DMS114 treated with DMSO at 0.1 percent for 48 hours (cell line): Measurements from ENCODE around the gene C1orf122.
"Not testable (repeated sequence)": the region's sequence is repeated elsewhere in the genome, so short reads cannot be mapped to it uniquely, and the experiment has no call there.

Experiments used
- DNase-seq: peaks from one replicate; lab custom pipeline; 2025; ENCODE audit not compliant: unreplicated experiment; lab: John Stamatoyannopoulos, UW

C1orf122 gene

DNA sequence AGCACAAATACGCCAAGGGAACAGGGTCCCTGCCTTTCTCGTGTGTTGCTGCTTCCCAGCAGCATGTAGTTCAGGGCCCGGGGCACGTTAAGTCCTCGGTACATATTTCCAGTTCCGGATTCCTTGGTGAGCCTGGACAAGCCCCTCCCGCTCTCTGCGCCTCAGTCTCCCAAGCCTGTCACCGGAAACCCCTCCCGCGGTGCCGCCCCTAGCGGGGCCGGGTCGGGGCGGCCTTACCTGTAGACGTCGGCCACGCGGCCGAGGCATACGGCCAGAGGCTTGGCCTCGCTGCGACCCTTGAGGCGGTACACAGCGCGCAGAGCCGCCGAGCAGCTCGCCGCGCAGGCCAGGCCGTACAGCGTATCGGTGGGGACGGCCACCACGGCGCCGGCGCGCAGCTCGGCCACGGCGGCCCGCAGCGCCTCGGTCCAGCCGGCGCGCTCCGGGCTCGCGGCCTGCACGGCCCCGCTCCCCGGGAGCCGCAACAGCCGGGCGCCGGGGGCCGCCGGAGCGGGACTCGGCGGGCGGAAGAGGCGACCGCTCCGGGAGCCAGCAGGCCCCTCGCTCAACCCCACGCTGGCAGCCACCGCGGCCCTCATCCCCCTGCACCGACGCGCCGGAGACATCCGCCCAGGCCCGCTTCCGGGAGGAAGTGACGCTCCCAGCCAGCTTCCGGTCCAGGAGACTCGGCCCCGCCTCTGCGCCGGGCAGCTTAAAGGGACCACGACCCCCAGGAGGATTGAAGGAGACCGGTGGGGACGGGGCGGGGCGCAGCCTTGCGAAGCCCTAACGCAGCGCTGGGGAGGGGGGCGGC, at the start of gene C1orf122, which contains the start of gene YRDC:
C1orf122 (plus strand) TSS at position 236 of the 814 bp plus-strand sequence. CDS start 615 bp downstream, outside the sequence.
YRDC (minus strand) TSS at position 654 of the 814 bp plus-strand sequence; CDS start at position 626, 28 bp downstream.
- DNase-seq = peak; percentile 82

GRCh38 chr1:37759451-37759850, 48.1 kb upstream of the C1orf122 start:
- DNase-seq = no peak

DNA sequence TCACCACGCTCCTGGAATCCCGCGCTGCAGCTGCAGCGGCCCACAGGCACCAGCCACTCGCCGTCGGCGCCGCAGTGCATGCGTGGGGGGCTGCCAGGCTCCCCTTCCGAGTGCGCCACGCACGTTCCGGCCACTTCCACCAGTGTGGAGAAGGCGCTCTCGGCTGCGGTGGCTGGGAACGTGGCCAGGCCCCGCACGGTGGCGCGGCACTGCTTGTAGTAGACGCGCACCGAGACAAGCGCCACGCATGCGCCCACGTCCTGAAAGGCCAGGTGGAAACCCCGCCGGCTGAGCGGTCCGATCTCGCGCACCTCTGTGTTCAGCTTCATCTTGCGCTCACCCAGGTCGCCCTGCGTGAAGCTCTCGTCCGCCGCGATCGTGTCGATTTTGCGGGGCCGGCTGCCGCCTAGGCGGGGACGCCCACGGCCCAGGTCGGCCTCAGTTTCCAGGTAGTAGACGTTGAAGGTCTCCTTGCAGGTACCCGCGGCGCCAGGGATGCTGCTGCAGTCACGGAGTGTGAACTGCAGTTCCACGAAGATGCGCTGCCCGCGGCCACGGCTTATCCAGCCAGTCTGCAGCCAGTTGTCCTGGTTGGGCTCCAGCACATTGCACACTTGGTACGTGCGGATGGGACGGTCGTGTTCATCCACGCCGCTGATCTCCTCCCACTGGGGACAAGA, 46.0 kb upstream of the C1orf122 start:
- no peak for DNase-seq

GRCh38 chr1:37762516-37762915, 45.1 kb upstream of the C1orf122 start:
- no peak for DNase-seq

DNA sequence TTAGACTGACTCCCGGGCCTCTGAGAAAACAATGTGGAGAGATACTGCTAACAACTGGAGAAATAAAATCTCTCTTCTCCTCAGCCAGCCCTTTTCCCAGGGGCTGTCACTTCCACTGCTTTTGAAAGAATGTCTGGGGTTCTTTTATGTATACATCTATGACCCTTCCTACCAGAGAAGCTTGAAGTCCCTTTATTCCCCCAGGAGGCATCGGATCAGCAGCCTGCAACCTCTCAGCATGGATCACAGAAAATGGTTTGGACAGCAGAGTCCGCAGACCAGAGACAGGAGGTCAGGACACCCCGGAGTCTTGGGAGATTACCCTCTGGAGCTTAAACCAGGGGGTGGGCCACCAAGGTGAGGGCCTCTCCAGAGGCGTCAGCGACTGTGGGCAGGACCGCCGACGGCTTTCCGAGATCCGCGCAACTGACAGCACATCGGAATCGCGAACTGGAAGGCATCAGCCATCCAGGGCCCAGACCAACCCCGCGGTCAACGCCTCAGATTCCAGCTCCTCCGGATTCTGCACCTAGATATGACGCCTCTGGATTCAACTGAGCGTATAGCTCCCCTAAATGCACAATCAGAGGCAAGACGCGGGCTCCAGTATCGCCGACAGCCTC, 43.7 kb upstream of the C1orf122 start:
- DNase-seq = no peak

DNA sequence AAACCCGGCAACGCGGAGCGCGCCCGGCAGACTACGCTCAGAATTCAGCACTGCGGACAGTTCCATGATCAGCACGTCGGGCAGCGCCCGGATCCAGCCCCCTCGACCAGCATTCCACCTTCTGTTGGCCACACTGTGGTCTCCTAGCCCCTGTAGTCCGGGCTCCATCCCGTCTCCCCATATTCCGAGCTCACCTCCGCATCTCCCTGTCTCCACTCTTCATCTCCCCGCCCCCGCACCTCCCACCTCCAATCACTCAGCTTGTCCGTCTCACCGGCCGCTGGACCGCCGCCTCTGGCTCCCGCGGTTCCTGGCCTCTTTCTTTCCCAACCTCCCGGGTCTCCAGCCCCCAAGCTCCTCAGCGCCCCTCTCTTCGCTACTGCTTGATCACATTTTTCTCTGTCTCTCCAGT, 43.2 kb upstream of the C1orf122 start:
- DNase-seq = no peak

DNA sequence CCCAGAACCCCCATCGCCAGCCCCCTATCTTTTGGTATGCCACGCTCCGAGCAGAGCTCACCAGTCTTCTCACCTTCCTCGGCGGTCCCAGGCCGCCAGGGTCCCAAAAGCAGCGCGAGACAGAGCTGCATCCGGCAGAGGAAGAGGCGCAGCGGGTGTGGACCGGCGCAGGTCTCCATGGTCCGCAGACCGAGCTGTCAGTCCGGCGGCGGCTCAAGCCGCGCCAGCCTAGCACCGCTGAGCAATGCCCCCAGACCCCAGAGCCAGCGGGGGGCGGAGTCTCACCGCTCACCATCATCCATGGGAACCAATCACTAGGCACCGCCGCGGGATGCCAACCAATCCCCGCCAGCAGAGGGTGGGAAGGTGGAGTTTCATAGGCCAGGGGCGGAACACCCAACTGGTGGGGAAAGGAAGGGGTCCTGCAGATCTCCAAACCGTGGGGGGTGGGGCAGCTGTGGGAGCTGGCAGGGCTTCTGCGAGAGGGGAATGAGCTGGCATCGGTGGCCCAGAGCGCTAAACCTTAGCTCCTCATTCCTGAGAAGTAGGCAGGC, 42.6 kb upstream of the C1orf122 start, which contains the start of gene EPHA10:
EPHA10 (minus strand) TSS at position 233 of the 554 bp plus-strand sequence; CDS start at position 179, 54 bp downstream.
- DNase-seq = peak; percentile 70

- peak; percentile 18 for DNase-seq
These were observed 41.5 kb upstream of the C1orf122 start for GRCh38 chr1:37765916-37766664.

GRCh38 chr1:37767488-37767887, 40.1 kb upstream of the C1orf122 start:
- no peak for DNase-seq

DNA sequence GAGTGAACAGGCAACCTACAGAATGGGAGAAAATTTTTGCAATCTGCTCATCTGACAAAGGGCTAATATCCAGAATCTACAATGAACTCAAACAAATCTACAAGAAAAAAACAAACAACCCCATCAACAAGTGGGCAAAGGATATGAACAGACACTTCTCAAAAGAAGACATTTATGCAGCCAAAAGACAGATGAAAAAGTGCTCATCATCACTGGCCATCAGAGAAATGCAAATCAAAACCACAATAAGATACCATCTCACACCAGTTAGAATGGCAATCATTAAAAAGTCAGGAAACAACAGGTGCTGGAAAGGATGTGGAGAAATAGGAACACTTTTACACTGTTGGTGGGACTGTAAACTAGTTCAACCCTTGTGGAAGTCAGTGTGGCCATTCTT, 36.1 kb upstream of the C1orf122 start:
- DNase-seq = not testable (repeated sequence)

- DNase-seq = no peak
These were observed 30.6 kb upstream of the C1orf122 start for GRCh38 chr1:37776946-37777516.

DNA sequence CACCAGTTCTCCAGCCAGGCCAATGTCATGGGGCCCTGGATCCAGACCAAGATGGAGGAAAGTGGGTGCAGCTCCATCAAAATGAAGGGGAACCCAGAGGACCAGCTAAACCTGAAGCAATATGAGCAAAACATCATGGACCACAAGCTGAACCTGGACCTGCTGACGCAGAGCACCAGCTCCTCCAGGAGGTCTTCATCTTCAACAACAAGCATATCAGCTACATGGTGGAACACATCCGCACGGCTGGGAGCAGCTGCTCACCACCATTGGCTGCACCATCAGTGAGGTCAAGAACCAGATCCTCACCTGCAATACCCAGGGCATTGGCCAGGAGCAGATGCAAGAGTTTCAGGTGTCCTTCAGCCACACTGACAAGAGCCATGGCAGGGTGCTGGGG, 28.9 kb upstream of the C1orf122 start:
- DNase-seq = no peak

DNA sequence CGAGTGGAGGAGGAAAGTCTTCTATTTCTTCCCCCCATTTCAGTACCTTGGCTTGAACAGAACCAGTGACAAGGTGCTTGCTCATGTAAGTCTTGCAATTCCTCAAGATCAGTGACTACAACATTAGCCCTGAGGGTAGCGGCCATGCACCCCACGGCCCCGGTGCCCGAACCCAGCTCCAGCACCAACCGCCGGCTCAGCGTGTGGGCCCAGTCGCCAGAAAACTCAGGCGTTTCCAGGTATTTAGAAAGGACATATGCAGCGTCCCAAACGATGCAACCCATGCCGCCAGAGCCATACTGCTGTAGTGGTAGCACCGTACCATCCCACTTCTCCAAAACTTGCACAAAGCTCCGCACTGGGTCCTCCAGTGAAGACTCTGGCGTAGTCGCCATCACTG, 25.1 kb upstream of the C1orf122 start:
- DNase-seq = no peak

DNA sequence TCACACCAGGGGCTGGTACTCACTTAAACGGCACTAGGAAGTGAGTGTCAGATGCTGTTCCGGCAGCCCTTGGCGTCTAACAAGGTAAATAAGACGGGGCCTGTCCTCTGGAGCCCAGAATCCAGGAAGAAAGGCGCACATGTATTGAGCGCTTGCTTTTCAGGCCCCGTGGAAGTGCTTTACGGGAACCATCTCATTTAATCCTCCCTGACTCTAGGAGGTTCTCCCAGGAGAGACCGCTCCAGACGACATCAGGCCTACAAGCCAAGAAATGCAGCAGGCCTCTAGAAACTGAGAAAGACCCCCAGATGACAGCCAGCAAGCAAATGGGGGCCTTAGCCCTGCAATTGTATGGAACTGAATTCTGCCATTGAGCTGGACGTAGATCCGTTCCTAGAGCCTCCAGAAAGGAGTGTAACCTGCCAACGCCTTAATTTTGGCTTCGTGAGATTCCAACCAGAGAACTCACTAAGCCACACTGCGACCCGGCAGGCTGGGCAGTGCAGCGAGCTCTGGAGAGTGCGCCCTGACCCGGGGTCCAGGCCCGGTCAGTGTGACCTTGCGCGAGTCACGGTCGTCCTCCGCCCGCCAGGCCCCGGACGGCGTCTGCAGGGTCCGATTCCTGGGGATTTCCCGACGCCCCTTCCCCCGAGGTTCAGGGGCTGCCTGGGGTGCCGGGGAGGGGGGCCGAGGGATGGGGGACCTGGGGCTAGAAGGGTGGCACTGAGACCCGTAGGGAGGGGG, 14.5 kb upstream of the C1orf122 start:
- DNase-seq = no peak

- peak; percentile 38 for DNase-seq
These were observed 13.7 kb upstream of the C1orf122 start, which contains the start of gene MANEAL for GRCh38 chr1:37793773-37794371. MANEAL (plus strand) TSS chr1:37793847; CDS start chr1:37794183, 336 bp downstream.

DNA sequence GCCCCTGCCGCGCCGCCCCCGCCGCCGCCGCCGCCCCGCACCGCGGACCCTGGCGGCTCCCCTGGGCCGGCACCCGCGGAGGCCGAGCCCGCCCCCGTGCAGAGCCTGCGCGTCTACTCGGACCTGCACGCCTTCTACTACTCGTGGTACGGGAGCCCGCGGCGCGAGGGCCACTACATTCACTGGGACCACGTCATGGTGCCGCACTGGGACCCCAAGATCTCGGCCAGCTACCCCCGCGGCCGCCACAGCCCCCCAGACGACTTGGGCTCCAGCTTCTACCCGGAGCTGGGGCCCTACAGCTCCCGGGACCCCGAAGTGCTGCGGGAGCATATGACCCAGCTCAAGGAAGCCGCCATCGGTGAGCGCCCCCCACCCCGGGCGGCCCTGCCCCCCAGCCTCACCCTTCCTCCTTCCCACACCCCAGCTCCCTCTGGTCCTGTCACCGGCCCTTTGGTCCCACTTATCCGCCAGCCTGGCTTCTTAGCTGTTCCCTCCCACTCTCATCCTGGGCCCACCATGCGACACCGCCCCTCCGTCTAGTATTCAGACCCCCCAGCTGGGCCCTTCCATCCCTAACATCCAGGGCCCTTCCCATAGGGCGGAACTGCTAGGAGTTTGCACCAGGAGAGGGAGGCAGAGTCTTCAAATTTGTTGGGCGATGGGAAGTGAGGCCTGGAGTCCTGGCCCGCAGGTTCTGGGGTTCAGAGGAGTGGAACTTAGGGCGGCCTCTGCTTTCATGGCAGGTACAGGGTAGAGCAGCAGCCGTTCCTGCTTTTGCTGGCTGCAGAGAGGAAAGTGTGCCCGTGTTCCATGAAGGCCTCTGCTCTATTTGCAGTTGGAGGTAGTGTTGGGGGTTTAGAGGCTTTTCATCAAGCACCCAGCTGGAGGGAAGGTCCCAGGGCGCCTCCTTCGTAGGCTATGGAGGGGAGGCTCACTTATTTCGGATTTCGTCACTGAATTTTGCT, 12.9 kb upstream of the C1orf122 start:
- peak; percentile 19 for DNase-seq

GRCh38 chr1:37795340-37796125, 12.1 kb upstream of the C1orf122 start:
- no peak for DNase-seq
